GM21737 (cell line): ENCODE data around the gene ERN2.
"Not testable (repeated sequence)": the region's sequence is repeated elsewhere in the genome, so short reads cannot be mapped to it uniquely, and the experiment has no call there.

Source experiments
- ATAC-seq: cut with Tn5 transposase; IDR thresholded peaks from one replicate; pipeline ENCODE4 v1.9.1; 2021; ENCODE audit warnings: mild to moderate bottlenecking, moderate library complexity; ENCODE audit not compliant: unreplicated experiment

Gene ERN2

DNA sequence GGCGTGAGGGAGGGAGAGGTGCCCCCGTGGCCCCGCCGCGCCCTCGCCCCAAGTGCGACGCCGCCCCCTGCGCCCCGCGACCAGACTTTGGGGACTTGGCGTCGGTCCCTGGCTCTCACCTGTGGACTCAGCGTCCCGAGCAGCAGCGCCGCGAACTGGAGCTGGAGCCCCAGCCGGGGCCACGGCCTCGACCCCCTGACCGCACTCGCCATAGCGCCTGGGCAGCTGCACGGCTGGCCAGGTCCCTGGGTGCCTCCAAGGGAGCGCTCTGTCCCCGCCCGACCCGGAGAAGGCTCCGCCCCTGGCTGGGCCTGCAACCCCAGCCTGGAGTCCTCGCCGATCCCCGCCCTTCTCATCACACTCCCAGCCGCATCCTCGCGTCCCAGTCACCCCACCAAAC is at the start of gene ERN2:
Gene ERN2, minus strand, starts transcription at position 247 of the 400 bp plus-strand sequence. Its CDS starts 35 bp downstream, at position 212.
- ATAC-seq: no peak

- ATAC-seq: no peak
These were observed 45.1 kb upstream of the ERN2 start for GRCh38 chr16:23757937-23758619.

GRCh38 chr16:23757116-23757515 is 44.1 kb upstream of the ERN2 start:
- ATAC-seq: no peak

GRCh38 chr16:23755484-23755809 is 42.4 kb upstream of the ERN2 start:
- no peak for ATAC-seq

- ATAC-seq: no peak
These were observed 41.8 kb upstream of the ERN2 start, which contains the start of gene CHP2 for GRCh38 chr16:23754594-23755483. Gene CHP2, plus strand, starts transcription at chr16:23755026. Its CDS starts 24 bp downstream, at chr16:23755050.

DNA sequence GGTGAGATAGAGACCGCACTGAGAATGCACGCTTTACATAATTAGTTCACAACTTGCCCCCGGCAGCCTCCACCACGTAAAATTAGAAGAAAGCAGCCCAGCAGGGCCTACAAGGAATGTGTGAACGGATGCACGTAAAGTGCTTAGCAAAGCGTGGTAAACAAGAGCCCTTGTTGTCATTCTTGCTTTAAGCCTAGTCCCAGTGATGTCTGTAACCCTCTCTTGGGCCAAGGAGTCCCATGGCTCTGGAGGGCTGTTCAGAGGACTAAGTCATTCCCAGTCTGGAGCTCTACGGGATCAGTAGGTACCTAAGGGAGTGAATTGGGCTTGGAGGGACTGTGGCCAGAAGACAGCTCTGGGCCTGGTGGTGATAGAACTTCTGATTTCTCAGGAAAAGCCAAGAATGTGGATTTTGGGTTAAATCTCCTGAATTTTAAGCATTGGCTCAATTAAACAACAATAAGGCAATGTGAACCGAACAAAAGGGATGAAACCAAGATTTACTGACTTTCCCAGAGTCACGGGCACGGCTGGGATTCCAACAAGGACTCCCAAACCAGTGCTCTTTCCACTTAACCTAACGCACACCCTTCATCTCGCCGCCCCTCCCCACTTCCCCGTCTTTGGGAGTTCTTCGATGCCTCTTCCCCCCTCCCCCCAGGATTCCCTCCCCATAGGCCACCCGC is 41.0 kb upstream of the ERN2 start:
- ATAC-seq: no peak

DNA sequence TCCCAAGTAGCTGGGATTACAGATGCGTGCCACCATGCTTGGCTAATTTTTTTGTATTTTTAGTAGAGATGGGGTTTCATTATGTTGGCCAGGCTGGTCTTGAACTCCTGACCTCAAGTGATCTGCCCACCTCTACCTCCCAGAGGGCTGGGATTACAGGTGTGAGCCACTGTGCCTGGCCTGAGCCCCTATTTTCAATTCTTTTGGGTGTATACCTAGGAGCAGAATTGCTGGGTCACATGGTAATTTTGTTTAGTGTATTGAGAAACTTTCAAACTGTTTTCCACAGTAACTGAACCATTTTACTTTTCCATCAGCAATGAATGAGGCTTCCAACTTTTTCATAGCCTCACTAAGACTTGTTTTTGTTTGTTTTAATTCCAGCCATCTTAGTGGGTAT is 38.0 kb upstream of the ERN2 start:
- ATAC-seq: not testable (repeated sequence)

GRCh38 chr16:23748630-23749029 is 35.6 kb upstream of the ERN2 start:
- no peak for ATAC-seq

GRCh38 chr16:23745263-23745662 is 32.2 kb upstream of the ERN2 start:
- no peak for ATAC-seq

GRCh38 chr16:23742766-23743165 is 29.7 kb upstream of the ERN2 start:
- no peak for ATAC-seq

DNA sequence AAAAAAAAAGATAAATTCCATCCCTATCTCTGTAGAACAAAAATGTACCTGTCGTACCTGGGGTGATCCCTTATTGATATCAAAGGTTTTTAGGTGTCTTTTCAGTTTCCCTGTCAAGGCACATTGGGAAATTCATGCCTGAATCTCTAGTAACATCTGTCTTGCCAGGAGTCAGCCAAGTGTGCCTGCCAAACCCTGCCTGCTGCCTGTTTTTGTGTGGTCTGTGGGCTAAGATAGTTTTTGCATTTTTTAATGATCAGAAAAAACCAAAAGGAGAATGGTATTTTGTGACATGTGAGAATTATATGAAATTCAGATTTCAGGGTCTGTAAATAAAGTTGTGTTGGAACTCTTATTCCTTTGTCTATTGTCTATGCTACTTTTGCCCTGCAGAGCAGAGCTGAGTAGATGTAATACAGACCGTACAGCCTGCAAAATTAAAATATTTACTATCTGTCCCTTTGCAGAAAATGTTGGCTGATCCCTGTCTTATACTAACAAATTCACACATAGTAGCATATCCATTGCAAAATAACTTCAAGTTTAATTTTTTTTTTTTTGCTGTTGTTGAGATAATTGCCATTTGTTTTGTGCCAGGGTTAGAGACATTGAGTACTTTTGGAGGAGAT is 28.8 kb upstream of the ERN2 start:
- ATAC-seq: no peak

- ATAC-seq: no peak
These were observed 26.5 kb upstream of the ERN2 start for GRCh38 chr16:23739516-23739915.

DNA sequence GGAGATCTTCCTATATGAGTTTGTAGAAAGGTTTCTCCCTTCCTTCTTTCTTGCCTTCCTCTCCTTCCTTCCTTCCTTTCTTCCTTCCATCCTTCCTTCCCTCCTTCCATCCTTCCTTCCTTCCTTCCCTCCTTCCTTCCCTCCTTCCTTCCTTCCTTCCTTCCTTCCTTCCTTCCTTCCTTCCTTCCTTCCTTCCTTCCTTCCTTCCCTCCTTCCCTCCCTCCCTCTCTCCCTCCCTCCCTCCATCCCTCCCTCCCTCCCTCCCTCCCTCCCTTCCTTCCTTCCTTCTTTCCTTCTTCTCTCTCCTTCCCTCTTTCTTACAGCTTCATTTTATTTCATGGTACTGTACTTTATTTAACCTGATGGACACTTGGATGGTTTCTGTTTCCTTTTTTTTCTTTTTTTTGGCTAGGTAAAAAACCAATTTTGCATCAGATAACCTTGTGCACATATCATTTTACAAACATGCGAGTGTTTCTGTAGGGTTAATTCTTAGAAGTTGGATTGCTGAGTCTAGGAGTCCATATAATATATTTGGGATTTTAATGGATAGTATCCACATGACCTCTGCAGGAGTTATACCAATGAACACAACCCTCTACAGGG is 24.5 kb upstream of the ERN2 start:
- not testable (repeated sequence) for ATAC-seq

- no peak for ATAC-seq
These were observed 21.3 kb upstream of the ERN2 start for GRCh38 chr16:23734176-23734893.

- ATAC-seq: no peak
These were observed 16.7 kb upstream of the ERN2 start for GRCh38 chr16:23729503-23730424.

GRCh38 chr16:23728112-23728477 is 15.1 kb upstream of the ERN2 start:
- no peak for ATAC-seq

- ATAC-seq: no peak
These were observed 13.7 kb upstream of the ERN2 start for GRCh38 chr16:23726710-23727109.

DNA sequence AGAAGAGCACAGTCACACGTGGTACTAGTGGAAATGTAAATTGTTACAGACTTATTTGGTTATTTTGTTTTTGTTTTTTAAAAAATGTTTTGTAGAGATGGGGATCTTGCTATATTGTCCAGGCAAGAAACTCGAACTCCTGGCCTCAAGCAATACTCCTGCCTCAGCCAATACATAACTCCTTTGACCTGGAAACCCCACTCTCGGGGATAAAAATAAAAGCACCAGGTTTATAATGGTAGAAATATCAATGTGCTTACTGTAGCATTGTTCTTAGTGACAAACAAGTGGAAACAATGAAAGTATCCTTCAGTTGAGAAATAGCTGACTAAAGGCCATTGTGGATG is 11.7 kb upstream of the ERN2 start:
- no peak for ATAC-seq

GRCh38 chr16:23724096-23724784 is 11.2 kb upstream of the ERN2 start:
- ATAC-seq: no peak
